Upper lobe of left lung (tissue), 4 donors: Measurements from ENCODE around the gene SH3RF1.

Experiments used
- CTCF ChIP-seq, 6 experiments: fragments of 450-650 bp in 4 of 6; fragments of 200-600 bp in 2 of 6; sonication (generic) in 2 of 6; IDR thresholded peaks; one replicate each; pipeline ENCODE4 v1.5.1; 2016 to 2019; ENCODE audit warnings: antibody characterized with exemption in 6 of 6
- POLR2A ChIP-seq, 4 donors: fragments of 450-650 bp; IDR thresholded peaks; one replicate each; pipeline ENCODE4 v1.5.1; 2016 to 2017; ENCODE audit warnings: antibody characterized with exemption in 4 of 4, mild to moderate bottlenecking in 2 of 4

GRCh38 chr4:169229571-169230028 is 41.2 kb downstream of the SH3RF1 start:
- TF ChIP-seq POLR2A (IDR thresholded peaks at IDR 0.05) (no peak), CTCF (IDR thresholded peaks at IDR 0.05) (no peak)
